ENCODE results near the gene QRSL1. TPM values are rescaled to one million over a fixed set of nuclear protein-coding genes. Genes with fewer than 3 reads are reported as not detected.

Gene QRSL1
- total and polyA plus RNA-seq, 2 donors: 9.4 to 12.3 TPM

GRCh38 chr6:106702046-106702445 is 72.7 kb downstream of the QRSL1 start:
- Histone ChIP-seq H3K27me3 (ENCODE audit: control insufficient read depth in 2 of 2, insufficient read depth in 1 of 2, low read length in 1 of 2) (no peaks in the 10 kb centered on the region), H3K4me3 (ENCODE audit: low read length in 2 of 2) (no peak overlapping the region), H3K9me3 (ENCODE audit: control insufficient read depth in 2 of 2, insufficient read depth in 1 of 2, low read length in 1 of 2) (no peaks in the 10 kb centered on the region), H3K36me3 (ENCODE audit: control insufficient read depth in 2 of 2, insufficient read depth in 2 of 2, low read length in 1 of 2) (no peaks in the 10 kb centered on the region), H3K4me1 (ENCODE audit: control insufficient read depth in 2 of 2, insufficient read depth in 2 of 2, low read length in 2 of 2) (peaks cover 0 to 11% of the 10 kb centered on the region in 2 donors), H3K27ac (ENCODE audit: low read depth in 1 of 2, low read length in 1 of 2) (peak overlapping the region in 1 of 2 donors; percentile 33)
- 93% methylated on average over 4 of the region's 4 CpGs for WGBS
- peak in 1 of 9 donors; percentile 1 for DNase-seq (ENCODE audit: low read depth in 6 of 9, low spot score in 9 of 9)

- H3K27me3 ChIP-seq (ENCODE audit: control insufficient read depth in 2 of 2, insufficient read depth in 1 of 2, low read length in 1 of 2): no peaks in the 10 kb centered on the region
- H3K4me1 ChIP-seq (ENCODE audit: control insufficient read depth in 2 of 2, insufficient read depth in 2 of 2, low read length in 2 of 2): peaks cover 0 to 11% of the 10 kb centered on the region in 2 donors
- H3K9me3 ChIP-seq (ENCODE audit: control insufficient read depth in 2 of 2, insufficient read depth in 1 of 2, low read length in 1 of 2): no peaks in the 10 kb centered on the region
- peak overlapping the region in 1 of 2 donors; percentile 49 for H3K27ac ChIP-seq (ENCODE audit: low read depth in 1 of 2, low read length in 1 of 2)
- no peak overlapping the region for H3K4me3 ChIP-seq (ENCODE audit: low read length in 2 of 2)
- WGBS: 59% methylated on average over 10 of the region's 10 CpGs
- DNase-seq (ENCODE audit: low read depth in 6 of 9, low spot score in 9 of 9): peak in 4 of 9 donors; percentile 4 to 47 (median 10)
- no peaks in the 10 kb centered on the region for H3K36me3 ChIP-seq (ENCODE audit: control insufficient read depth in 2 of 2, insufficient read depth in 2 of 2, low read length in 1 of 2)
These were observed 73.2 kb downstream of the QRSL1 start for GRCh38 chr6:106702451-106703110.

GRCh38 chr6:106704327-106704726 is 74.9 kb downstream of the QRSL1 start:
- H3K36me3 ChIP-seq (ENCODE audit: control insufficient read depth in 2 of 2, insufficient read depth in 2 of 2, low read length in 1 of 2): no peaks in the 10 kb centered on the region
- H3K4me3 ChIP-seq (ENCODE audit: low read length in 2 of 2): no peak overlapping the region
- no peaks in the 10 kb centered on the region for H3K9me3 ChIP-seq (ENCODE audit: control insufficient read depth in 2 of 2, insufficient read depth in 1 of 2, low read length in 1 of 2)
- no peaks in the 10 kb centered on the region for H3K27me3 ChIP-seq (ENCODE audit: control insufficient read depth in 2 of 2, insufficient read depth in 1 of 2, low read length in 1 of 2)
- WGBS: 98% methylated on average over 4 of the region's 4 CpGs
- peaks cover 0 to 11% of the 10 kb centered on the region in 2 donors for H3K4me1 ChIP-seq (ENCODE audit: control insufficient read depth in 2 of 2, insufficient read depth in 2 of 2, low read length in 2 of 2)
- H3K27ac ChIP-seq (ENCODE audit: low read depth in 1 of 2, low read length in 1 of 2): no peak overlapping the region
- no peak for DNase-seq (ENCODE audit: low read depth in 6 of 9, low spot score in 9 of 9)

GRCh38 chr6:106705156-106705555 is 75.8 kb downstream of the QRSL1 start:
- Histone ChIP-seq H3K27me3 (ENCODE audit: control insufficient read depth in 2 of 2, insufficient read depth in 1 of 2, low read length in 1 of 2) (no peaks in the 10 kb centered on the region), H3K4me3 (ENCODE audit: low read length in 2 of 2) (no peak overlapping the region), H3K36me3 (ENCODE audit: control insufficient read depth in 2 of 2, insufficient read depth in 2 of 2, low read length in 1 of 2) (no peaks in the 10 kb centered on the region), H3K27ac (ENCODE audit: low read depth in 1 of 2, low read length in 1 of 2) (no peak overlapping the region), H3K9me3 (ENCODE audit: control insufficient read depth in 2 of 2, insufficient read depth in 1 of 2, low read length in 1 of 2) (no peaks in the 10 kb centered on the region), H3K4me1 (ENCODE audit: control insufficient read depth in 2 of 2, insufficient read depth in 2 of 2, low read length in 2 of 2) (peaks cover 0 to 11% of the 10 kb centered on the region in 2 donors)
- WGBS: 97% methylated on average over 6 of the region's 6 CpGs
- DNase-seq (ENCODE audit: low read depth in 6 of 9, low spot score in 9 of 9): no peak

GRCh38 chr6:106710580-106710979 is 81.2 kb downstream of the QRSL1 start:
- no peak overlapping the region for H3K27ac ChIP-seq (ENCODE audit: low read depth in 1 of 2, low read length in 1 of 2)
- no peak for DNase-seq (ENCODE audit: low read depth in 6 of 9, low spot score in 9 of 9)
- H3K4me1 ChIP-seq (ENCODE audit: control insufficient read depth in 2 of 2, insufficient read depth in 2 of 2, low read length in 2 of 2): no peaks in the 10 kb centered on the region
- no peaks in the 10 kb centered on the region for H3K36me3 ChIP-seq (ENCODE audit: control insufficient read depth in 2 of 2, insufficient read depth in 2 of 2, low read length in 1 of 2)
- H3K4me3 ChIP-seq (ENCODE audit: low read length in 2 of 2): no peak overlapping the region
- H3K9me3 ChIP-seq (ENCODE audit: control insufficient read depth in 2 of 2, insufficient read depth in 1 of 2, low read length in 1 of 2): no peaks in the 10 kb centered on the region
- H3K27me3 ChIP-seq (ENCODE audit: control insufficient read depth in 2 of 2, insufficient read depth in 1 of 2, low read length in 1 of 2): no peaks in the 10 kb centered on the region
- 90% methylated on average over 1 of the region's 1 CpG for WGBS

- no peak overlapping the region for H3K27ac ChIP-seq (ENCODE audit: low read depth in 1 of 2, low read length in 1 of 2)
- DNase-seq (ENCODE audit: low read depth in 6 of 9, low spot score in 9 of 9): no peak
- 94% methylated on average over 2 of the region's 2 CpGs for WGBS
- H3K4me1 ChIP-seq (ENCODE audit: control insufficient read depth in 2 of 2, insufficient read depth in 2 of 2, low read length in 2 of 2): no peaks in the 10 kb centered on the region
- H3K36me3 ChIP-seq (ENCODE audit: control insufficient read depth in 2 of 2, insufficient read depth in 2 of 2, low read length in 1 of 2): no peaks in the 10 kb centered on the region
- H3K27me3 ChIP-seq (ENCODE audit: control insufficient read depth in 2 of 2, insufficient read depth in 1 of 2, low read length in 1 of 2): no peaks in the 10 kb centered on the region
- H3K9me3 ChIP-seq (ENCODE audit: control insufficient read depth in 2 of 2, insufficient read depth in 1 of 2, low read length in 1 of 2): no peaks in the 10 kb centered on the region
- H3K4me3 ChIP-seq (ENCODE audit: low read length in 2 of 2): no peak overlapping the region
These were observed 84.9 kb downstream of the QRSL1 start for GRCh38 chr6:106714281-106714680.

- H3K27ac ChIP-seq (ENCODE audit: low read depth in 1 of 2, low read length in 1 of 2): no peak overlapping the region
- H3K9me3 ChIP-seq (ENCODE audit: control insufficient read depth in 2 of 2, insufficient read depth in 1 of 2, low read length in 1 of 2): no peaks in the 10 kb centered on the region
- H3K36me3 ChIP-seq (ENCODE audit: control insufficient read depth in 2 of 2, insufficient read depth in 2 of 2, low read length in 1 of 2): no peaks in the 10 kb centered on the region
- no peaks in the 10 kb centered on the region for H3K4me1 ChIP-seq (ENCODE audit: control insufficient read depth in 2 of 2, insufficient read depth in 2 of 2, low read length in 2 of 2)
- WGBS: 77% methylated on average over 5 of the region's 5 CpGs
- H3K27me3 ChIP-seq (ENCODE audit: control insufficient read depth in 2 of 2, insufficient read depth in 1 of 2, low read length in 1 of 2): no peaks in the 10 kb centered on the region
- no peak for DNase-seq (ENCODE audit: low read depth in 6 of 9, low spot score in 9 of 9)
- no peak overlapping the region for H3K4me3 ChIP-seq (ENCODE audit: low read length in 2 of 2)
These were observed 86.5 kb downstream of the QRSL1 start for GRCh38 chr6:106715922-106716321.

- no peaks in the 10 kb centered on the region for H3K9me3 ChIP-seq (ENCODE audit: control insufficient read depth in 2 of 2, insufficient read depth in 1 of 2, low read length in 1 of 2)
- no peaks in the 10 kb centered on the region for H3K36me3 ChIP-seq (ENCODE audit: control insufficient read depth in 2 of 2, insufficient read depth in 2 of 2, low read length in 1 of 2)
- H3K4me3 ChIP-seq (ENCODE audit: low read length in 2 of 2): no peak overlapping the region
- DNase-seq (ENCODE audit: low read depth in 6 of 9, low spot score in 9 of 9): no peak
- 92% methylated on average over 2 of the region's 2 CpGs for WGBS
- no peak overlapping the region for H3K27ac ChIP-seq (ENCODE audit: low read depth in 1 of 2, low read length in 1 of 2)
- H3K27me3 ChIP-seq (ENCODE audit: control insufficient read depth in 2 of 2, insufficient read depth in 1 of 2, low read length in 1 of 2): no peaks in the 10 kb centered on the region
- no peaks in the 10 kb centered on the region for H3K4me1 ChIP-seq (ENCODE audit: control insufficient read depth in 2 of 2, insufficient read depth in 2 of 2, low read length in 2 of 2)
These were observed 87.6 kb downstream of the QRSL1 start for GRCh38 chr6:106716966-106717365.

Measured in thymus (tissue), 11 donors.